Cerebellar cortex (tissue), 1 donor: ENCODE measurements around the gene ISCA2.
"Not testable (repeated sequence)": the region's sequence is repeated elsewhere in the genome, so short reads cannot be mapped to it uniquely, and the experiment has no call there.

Source experiments
- DNase-seq: peaks from one replicate; pipeline ENCODE4 v3.0.0-alpha.2; 2015; ENCODE audit warnings: low spot score

The ISCA2 gene

DNA sequence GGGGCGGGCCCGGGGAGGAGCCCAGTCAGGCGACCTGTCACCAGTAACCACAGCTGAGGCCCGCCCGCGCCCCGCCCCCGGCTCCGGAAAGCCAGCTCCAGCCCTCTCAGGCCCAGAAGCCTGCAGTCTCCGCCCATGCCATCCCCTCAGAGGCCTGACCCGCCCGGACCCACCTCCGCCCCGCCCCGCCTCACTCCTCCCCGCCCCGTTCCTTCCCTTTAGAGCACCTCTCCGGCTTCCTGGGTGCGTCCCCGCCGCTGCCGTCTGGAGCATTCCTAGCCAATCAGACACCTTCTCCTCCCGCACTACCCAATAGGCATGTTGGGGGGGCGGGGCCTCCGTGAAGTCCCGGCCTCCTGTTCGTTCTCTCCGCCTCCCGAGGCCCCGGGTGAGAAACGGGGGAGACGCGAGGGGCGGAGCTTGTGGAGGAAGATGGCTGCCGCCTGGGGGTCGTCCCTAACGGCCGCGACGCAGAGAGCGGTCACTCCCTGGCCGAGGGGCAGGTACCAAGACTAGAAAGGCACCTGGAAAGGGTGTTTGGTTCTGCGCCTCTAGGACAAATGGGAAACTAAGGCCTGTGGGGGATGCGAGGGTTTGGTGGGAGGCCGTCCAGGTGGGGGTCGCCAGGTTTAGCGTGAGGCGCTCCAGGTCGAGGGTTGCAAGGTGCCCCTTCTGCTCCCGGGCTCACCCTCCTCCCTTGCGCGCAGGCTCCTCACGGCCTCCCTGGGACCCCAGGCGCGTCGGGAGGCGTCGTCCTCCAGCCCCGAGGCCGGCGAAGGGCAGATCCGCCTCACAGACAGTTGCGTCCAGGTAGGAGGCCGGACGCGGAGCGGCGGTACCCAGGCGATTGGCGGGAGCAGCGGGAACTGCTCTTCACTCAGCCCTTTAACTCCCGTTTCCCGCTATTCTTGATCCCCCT lies at the start of gene ISCA2:
Gene ISCA2 (plus strand): TSS at position 423 of the 919 bp plus-strand sequence. CDS start 10 bp downstream, at position 433.
- peak; percentile 99 for DNase-seq

DNA sequence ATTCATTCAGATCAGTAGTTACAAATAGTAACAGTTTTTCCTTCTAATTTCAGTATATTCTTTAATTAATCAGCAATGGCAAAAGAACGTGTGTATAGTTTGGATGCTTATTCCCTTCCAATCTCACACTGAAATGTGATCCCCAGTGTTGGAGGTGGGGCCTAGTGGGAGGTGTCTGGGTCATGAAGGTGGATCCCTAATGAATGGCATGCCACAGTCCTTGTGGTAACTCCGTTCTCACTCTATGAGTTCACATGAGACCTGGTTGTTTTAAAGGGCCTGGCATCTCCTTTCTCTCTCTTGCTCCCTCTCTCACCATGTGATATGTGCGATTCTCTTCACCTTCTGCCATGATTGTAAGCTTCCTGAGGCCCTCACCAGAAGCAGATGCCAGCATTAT lies 48.7 kb upstream of the ISCA2 start:
- no peak for DNase-seq

GRCh38 chr14:74454397-74454796 lies 39.2 kb upstream of the ISCA2 start:
- not testable (repeated sequence) for DNase-seq

DNA sequence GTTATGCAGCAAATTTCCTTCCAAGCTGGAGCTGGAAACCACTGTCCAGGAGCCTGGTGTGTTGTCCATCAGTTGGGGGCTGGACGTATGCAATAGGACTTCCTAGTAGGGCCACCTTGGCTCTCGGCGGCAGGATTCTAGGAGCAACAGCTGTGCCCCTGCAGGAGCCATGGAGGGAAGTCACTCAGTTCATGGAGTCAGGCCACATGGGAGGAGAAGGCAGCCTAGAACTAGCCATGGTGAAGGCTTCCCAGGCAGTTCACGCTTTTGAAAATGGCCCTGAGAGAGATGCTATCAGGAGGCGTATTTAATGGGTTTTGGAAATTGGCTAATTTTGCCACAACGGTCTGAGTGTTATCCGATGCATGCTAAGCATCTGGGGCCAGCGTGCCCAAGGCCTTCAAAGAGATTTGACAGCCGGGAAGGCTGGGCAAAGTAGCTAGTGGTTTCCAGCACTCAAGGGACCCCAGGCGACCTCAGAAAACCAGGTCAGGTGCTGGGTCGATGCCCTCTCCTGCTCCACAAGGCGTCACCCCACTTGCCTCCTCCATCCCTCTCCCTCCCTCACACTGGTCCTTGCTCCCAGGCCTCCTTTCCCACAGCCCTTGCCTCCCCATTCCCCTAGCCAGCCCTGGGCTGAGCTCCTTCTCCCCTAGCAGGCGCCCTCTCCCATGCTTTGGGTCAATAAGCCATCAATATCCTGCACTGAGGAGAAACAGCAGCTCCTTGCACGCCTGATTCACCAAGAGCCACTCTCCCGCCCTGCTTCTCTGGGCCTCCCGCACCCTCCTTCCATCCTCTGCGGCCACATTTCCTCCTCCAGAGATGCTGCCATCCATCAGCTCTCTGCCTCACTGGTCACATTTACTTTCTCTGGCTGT lies 36.6 kb upstream of the ISCA2 start:
- no peak for DNase-seq

DNA sequence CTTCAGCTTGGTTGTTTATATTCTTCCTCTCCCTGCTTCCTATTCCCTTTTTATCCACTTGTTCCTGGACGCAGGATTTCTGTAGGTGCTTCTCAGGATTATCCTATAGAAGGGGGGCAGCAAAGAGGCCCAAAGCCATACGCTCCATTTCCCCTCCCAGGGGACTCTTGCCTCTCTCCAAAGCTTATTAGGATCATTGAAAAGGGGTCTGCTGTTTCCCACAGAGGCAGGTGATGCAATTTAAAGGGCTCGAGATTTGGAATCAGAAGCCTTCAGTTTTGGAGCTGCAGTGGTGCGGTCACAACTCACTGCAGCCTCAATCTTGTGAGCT lies 36.0 kb upstream of the ISCA2 start:
- DNase-seq: no peak

- DNase-seq: peak; percentile 14
These were observed 34.1 kb upstream of the ISCA2 start for GRCh38 chr14:74459289-74459946.

DNA sequence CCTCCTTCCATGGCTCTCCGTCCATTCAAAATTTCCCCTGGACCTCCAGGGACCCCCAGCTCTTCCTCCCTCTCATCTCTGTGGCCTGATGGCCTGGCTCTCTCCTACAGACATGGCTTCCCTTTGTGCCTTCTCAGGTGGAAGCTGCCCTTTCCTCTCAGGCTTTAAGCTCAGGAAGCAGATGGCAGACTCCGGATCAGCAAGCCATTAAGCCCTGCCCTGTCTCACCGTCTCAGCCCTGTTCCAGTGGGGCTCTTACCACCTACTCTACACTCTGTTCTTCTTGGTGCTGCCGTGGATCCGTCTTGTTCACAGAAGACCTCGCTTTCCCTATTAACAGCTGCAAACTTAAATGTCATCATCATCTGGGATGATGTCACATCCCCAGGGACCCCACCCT lies 33.6 kb upstream of the ISCA2 start:
- no peak for DNase-seq

- no peak for DNase-seq
These were observed 30.6 kb upstream of the ISCA2 start for GRCh38 chr14:74462993-74463392.

- no peak for DNase-seq
These were observed 29.9 kb upstream of the ISCA2 start for GRCh38 chr14:74463697-74464096.

- DNase-seq: no peak
These were observed 28.8 kb upstream of the ISCA2 start for GRCh38 chr14:74464785-74465184.

- no peak for DNase-seq
These were observed 28.2 kb upstream of the ISCA2 start for GRCh38 chr14:74465335-74465734.

DNA sequence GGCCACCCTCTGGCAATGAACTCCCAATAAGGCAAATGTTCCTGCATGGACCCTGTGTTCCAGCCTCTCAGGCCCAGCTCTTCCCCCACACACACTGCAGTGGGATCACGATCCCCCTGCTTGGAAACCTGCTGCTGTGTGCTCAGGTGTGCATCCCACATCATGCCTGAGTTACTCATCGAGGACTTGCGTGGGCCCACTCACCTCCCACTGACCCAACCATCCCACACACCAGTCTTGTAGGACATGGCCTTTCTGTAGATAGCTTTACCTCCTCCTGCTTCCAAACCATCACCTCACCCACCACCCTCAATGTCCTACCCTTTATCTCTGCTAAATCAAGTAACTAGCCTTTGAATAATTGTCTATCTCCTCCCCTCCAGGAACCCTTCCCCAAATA lies 25.1 kb upstream of the ISCA2 start:
- no peak for DNase-seq

DNA sequence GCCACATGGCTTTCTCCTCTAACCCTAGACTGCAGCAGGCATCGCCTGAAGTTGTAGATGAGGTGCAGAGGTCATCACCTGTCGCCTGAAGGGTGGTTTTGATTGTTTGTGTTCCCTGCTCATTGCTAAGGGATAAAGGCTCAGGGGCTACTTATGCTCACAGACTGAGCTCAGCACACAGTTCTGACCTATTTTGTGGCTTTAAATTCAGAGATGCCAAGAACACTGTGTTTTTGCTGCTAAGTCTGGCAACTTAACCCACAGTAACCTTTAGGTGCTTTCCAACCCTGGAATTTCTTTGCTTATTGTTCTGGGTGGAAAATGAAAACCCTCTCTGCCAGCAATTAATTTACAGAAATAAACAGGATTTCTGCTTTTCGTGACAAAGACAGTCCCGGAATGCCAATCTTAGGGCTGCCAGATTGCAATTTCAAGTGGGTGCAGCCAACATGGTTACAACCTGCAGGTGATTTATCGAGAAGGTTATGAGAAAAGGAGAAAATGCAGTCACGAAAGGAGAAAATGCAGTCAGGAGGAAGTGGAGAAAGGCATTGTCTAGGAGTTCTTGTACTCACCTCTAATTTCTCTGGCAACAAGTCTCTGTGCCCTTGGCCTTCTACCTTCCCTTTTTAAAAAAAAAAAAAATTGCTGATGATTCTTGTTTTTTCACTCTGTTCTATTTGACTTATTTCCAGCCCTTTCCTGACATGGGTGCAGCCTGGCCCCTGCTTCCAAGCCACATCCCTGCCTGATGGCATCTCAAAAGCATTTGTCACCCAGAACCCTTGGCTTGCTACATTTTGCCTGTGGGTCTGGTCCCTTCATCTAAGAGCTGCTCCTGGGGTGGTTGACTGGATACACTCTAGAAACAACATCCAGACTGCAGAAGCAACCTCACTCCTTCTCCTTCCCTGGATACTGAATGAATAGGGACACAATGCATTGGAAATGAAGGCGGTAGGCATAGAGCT lies 23.7 kb upstream of the ISCA2 start:
- no peak for DNase-seq

DNA sequence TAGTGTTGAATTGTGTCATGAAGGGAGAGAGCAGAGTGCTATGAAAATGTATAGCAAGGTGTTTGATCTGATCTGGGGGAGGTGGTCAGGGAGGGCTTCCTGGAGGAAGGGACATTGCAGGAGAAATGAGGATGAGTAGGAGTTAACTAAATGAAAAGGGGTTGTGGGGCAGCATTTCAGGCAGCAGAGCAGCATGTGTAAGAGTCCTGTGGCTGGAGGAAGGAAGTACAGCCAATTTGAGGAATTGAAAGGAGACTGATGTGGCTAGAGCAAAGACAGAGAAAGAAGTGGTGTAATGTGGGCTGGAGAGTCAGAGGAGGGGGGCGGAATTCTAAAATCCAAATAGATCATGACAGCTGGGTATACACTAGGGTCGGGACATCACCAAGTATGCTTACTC lies 21.0 kb upstream of the ISCA2 start:
- no peak for DNase-seq

DNA sequence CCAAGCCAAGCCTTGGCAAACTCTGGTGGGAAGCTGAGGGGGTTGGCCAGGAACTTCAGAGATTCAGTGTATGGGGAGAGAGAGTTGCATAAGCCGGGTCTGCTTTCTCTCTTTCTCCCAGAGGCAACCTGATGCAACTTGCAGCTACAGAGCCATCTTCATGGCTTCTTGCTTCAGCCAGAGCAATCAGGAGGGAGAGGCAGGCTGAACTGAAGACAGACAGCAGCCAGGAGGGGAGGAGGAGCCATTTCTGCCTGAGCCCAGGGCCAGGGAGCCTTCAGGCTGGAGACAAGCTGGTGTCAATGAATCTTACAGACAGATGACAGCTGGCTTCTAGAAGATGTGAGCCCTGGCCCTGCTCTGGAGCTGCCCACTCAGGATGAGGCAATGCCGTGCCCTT lies 19.2 kb upstream of the ISCA2 start:
- DNase-seq: no peak

DNA sequence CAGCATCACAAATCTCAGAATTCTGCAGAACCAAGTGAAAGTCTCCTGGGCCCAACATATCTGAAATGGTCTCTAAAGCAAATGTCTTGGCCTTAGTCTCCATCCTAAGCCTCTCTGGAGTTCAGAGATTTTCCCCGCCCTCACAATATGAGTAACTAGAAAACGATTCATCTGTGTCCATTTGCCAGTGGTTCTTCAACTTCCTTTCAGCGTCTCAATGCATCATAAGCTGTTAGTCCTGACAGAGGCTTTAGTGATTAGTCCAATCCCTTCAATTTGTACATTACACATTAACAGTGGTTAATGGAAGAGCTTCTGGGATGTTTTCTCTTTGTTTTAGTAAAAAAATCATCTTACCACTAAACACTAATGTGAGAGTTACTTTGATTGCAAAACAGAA lies 17.9 kb upstream of the ISCA2 start:
- DNase-seq: no peak

GRCh38 chr14:74476107-74476506 lies 17.5 kb upstream of the ISCA2 start:
- peak; percentile 35 for DNase-seq

- no peak for DNase-seq
These were observed 17.0 kb upstream of the ISCA2 start for GRCh38 chr14:74476607-74477006.

DNA sequence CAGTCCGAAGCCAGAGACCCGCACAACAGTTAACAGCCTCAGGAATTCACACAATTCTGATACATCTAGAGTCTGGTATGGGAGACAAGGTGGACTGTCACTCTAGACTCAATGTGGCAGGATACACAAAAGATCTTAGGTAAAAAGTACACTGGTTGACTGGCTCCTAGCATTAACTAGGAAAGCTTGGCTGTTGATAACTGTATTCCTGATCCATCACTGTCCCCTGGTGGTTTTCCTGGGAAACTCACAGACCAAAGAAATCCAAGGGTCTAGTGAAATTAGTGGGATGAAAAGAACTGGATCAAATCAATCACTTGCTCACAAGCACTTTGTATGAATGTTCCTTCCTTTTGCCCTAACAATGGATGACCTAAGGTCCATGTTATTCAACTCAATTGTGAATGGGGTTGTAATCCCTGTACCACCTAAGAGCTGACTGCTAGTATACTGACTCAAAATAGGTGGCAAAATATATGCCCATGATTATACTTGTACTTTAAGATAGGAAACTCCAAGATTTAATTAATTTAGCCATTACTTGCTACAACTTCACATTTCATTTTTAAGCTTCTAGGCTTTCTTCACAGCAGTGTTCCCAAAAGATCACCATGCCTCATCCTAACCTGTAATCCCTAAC lies 14.4 kb upstream of the ISCA2 start:
- peak; percentile 28 for DNase-seq

DNA sequence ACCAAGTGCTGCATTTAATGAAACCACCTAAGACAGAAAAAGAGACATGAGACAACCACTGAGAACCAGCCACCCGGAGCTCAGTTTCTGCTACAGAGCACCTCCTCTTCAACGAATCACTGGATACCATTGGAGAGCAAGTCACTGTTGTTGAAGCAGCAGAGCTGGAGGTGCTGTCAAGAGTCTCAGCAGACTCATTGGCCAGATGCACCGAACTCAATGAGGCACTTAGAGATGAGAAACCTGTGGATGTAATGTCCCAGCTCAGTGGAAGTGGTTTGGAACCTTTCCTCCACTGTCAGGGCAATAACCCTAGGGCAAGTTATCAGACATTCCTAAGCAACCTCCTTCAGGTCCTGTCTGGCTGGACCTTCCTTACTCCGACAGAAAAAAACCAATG lies 13.5 kb upstream of the ISCA2 start:
- no peak for DNase-seq

DNA sequence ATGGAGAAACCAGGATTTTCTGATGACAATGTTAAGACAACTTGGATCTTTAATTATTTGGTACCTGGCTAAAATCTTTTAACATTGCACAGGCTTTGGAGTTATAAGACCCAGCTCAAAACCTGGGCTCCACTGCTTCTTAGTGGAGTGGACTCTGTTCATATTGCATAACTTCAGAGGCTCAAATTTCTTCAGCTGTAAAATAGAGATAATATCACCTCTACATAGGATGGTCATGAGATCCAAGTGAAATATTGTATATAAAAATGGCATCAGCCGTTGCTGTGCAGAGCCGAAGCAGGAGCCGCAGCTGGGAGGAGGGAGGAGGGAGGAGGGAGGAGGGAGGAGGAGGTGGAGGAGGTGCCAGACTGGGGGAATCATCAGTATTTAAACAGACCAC lies 11.0 kb upstream of the ISCA2 start:
- no peak for DNase-seq
